HG02623 (cell line): ENCODE results near the gene RAB3IL1.

Source experiments
- ATAC-seq: cut with Tn5 transposase; IDR thresholded peaks from one replicate; pipeline ENCODE4 v1.9.1; 2021; ENCODE audit warnings: moderate library complexity; ENCODE audit not compliant: unreplicated experiment

The RAB3IL1 gene

GRCh38 chr11:61921446-61921845 is 4.1 kb upstream of the RAB3IL1 start:
- ATAC-seq, result no peak

- ATAC-seq, result no peak
Observed at GRCh38 chr11:61919705-61920631, 2.6 kb upstream of the RAB3IL1 start.

DNA sequence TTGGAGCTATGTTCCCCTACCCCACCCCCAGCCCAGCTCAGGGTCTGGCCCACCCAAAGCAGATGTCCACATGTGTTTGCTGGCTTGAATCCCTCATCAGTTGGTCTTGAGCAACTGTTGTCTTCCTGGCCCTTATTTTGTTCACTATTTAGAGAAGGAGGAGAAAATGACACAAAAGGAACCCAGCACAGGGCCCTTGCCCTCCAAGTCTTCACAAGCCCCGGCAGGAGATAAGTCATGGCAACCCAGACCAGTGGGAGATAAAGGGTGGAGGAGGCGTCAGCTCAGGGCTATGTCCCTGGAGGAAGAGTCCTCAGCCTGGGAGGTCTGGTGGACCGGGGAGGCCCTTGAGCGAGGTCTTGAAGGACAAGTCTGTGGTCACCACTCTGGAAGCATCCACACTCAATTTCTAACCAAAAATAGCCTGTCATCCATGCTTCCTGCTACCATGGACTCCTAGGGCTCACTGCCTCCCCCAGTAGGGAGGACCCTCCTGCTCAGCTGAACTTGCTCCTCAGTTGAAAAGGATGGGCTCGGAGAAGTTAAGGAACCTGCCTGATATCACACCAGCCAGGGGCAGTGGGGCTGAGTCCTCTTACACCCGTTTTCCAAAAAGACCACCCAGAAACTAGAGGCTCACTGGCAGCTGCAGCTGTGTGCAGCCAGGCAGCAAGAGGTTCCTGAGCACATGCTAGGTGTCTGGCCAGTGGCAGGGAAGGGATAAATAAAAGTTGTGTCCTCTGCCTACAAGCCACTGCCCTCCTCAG is 1.8 kb upstream of the RAB3IL1 start:
- no peak for ATAC-seq

DNA sequence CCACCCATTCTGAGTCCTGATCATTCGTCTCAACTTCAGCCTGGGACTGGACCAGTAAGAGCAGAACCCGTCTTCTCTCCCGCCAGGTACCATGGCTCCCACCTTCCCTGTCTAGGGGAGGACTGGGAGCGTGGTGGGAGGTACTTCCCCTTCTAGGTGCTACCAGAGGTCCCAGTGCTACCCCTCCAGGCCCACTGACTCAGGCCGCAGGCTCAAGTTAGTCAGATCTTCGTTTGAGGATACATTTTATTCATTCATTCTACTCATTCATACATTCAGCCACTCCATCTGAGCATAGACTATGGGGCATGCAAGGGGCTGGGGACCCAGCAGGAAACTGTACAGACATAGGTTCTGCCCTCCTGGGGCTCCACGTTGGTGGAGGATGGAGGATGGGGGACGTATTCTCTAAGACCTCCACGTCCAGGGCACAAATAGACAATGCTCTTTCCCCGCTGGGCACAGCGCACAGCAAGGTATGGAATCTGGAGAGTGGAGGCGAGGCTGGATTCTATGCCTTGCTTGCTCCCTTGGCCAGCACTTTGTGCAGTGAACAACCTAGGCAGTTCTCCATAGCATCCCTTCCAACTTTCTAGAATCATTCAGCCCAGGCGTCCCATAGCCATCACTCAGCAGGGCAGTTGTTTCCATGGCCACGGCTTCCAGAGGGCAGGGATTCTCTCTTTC is 1.0 kb upstream of the RAB3IL1 start:
- ATAC-seq, result no peak

DNA sequence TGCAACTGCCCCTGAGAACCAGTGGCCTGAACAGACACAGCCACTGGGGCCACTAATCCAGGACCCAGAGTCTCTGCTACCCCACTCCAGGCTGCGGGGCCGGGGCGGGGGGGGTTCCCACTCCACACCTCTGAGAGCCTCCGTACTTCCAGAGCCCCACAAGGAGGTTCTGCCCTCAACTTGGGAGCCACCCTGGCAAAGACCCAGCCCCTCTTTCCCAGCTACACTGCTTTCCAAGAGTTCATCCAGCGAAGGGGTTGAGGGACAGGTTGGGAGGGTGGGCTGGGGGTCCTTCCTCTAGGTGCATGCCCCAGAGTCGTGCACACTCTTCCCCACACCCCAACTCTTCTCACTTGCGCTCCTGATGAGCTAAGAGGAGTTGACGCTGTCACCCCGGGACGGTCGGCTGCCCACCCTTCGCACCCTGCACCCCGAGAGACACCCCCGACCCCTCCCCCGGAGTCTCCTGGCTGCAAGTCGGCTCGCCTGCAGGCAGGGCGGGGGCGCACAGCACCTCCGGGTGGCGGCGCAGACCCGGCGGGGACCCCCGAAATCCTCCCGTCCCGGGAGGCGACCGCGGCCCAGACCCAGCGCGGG is 531 bp downstream of the RAB3IL1 start:
- ATAC-seq, result no peak

DNA sequence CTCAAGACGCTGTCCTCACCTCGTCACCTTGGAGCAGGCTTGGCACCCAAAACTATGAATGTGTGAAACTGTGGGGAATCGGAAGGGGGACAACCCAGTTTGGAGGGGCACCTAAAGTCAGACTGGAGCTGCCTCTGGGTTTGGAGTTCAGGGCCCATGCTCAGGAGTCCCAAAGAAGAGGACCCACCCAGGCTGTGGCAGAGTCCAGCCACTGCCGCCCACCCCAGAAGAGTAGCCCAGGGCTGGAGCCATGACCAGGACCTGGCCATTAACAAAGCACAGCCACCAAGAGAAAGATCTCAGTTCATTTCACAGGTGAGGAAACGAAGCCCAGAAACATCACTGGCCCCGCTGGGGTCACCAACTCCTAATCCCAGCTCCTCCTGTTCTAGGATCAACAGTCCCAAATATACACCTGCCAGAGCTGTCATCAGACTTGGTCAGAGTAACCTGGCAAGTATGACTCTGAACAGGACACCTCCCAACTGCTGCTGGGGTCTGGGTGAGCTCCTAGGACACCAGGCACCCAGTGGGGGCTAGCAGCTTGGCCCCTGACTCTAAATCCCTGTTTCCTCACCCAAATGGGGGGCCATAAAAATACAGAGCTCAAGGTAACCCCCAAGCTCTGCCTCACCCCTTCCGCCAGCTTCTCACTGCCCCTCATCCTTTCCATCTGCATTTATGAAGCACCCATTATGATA is 2.7 kb downstream of the RAB3IL1 start:
- ATAC-seq, result no peak

GRCh38 chr11:61913699-61914395 is 3.5 kb downstream of the RAB3IL1 start:
- ATAC-seq, result no peak

GRCh38 chr11:61912991-61913698 is 4.2 kb downstream of the RAB3IL1 start:
- no peak for ATAC-seq

- ATAC-seq, result no peak
Observed at GRCh38 chr11:61912530-61912898, 4.9 kb downstream of the RAB3IL1 start.

DNA sequence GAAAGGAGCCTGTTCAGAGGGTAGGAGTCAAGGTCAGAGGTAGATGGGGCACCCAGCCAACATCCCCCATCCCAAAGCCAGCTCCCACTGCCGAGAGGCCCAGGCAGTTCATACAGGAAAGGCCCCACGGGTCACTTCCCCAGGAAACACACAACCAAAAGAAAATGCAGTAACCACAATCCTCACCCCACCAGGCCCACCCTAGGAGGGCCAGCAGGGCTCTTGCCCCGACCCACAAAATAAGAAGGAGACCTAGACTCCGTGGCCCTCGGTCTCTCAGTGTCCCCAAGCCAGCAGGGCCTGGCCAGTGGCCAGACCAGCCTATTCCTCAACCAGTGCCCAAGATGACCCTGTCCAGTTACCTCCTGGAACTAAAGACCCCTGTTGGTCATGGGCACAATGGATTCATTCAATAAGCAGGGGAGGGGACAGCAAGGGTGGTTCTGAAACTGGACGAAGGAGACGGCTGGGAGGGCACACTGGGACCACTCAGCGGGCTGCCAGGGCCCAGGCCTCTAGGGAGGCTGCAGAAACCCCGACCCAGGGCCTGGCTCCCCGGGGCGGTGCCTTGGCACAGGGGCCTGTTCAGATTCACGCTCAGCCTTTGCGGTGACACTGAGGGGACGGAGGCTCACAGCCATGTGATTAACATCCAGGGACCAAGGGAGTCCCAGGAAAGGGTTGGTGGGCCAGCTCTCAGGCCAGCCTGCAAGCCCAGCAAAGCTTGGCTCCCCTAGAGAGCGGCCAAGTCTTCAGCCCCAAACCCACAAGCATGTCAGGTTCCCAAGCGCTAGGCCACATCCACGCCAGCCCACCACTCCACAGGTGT is 5.5 kb downstream of the RAB3IL1 start:
- ATAC-seq, result no peak

DNA sequence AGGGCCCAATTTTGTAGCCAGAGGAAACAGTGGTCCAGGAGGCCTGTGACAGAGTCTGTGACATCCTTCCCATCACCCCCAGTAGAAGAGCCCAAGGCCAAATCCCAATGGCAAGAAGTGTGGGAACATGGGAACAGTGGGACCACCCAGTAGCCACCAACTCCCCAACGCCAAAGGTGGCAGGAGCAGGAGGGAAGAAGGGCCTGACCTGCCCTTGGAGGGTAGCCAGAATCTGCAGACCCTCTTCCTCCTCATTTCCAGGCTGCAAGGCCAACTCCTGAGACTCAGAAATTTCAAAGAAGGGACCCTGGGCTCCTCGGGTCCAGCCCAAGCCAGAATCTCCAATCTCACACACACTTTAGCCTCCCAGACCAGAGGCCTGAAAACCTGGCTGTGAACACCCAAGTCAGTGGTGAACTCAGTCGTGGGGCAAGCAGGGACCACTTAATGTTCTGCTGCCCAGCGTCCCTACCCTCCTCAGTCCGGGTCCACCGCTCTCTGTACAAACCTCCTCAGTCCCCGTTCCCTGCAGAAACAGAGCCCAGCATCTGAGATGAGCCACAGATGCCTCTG is 6.2 kb downstream of the RAB3IL1 start:
- ATAC-seq, result no peak

DNA sequence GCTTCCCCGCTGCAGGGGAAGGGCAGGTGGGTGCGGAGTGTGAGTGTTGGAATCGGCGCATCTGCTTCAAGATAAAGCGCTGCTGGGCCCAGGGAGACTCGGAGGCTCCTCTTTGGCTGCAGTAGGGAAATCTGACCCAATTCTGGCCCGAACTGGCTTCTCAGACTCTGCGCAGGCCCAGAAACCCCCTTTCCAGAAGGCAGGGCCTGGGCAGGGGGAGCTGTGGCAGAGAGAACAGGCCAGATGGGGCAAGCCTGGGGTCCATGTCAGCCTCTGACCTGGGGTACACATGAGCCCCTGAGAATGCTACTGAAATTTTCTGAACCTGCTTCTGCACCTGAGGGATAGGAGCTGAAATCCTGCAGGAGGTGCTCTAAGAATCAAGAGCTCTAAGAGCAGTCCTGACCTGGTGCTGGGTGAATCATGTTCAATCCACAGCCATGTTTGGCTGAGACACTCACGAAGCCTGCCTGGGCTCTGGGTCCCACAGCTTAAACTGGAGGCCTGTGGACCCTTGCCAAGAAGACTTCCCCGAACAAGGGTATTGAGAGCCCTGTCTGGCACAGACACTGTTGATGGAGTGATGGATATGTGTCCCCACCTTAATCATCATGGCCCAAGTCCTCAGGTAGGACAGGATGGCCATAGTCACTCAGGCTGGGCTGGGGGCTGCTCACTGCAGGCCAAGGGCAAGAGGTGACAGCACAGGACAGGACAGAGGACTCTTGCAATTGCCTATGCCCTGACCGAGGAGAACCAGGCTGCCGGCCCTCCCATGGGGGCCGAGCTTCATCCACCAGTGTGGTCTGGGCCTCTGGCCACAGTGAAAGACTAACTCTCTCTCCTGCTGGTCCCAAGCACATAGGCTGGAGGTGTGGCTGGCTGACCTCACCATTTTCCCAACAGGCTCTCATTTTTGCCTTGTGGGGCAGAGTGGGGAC is 6.9 kb downstream of the RAB3IL1 start:
- no peak for ATAC-seq

GRCh38 chr11:61908730-61909316 is 8.5 kb downstream of the RAB3IL1 start:
- ATAC-seq, result no peak

- no peak for ATAC-seq
Observed at GRCh38 chr11:61907871-61908729, 9.3 kb downstream of the RAB3IL1 start.

DNA sequence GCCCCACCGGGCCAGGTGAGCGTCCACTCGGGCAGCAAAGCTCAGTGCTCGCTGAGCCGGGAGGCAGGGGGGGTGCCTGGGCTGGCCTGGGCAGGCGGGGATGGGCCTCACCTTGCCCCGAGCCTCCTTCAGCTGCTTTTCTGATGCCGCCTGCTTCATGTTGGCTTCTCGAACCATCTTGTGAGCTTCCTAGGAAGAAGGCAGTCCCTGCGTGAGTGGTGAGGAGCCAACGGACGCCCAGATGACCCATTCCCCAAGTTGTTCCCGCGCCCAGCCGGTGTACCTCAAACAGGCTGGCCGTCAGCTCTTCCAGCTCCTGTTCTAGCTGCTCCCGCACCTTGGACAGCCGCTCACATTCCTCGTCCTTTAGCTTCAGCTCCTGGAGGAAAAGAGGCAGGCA is 10.1 kb downstream of the RAB3IL1 start:
- ATAC-seq, result no peak

GRCh38 chr11:61906522-61906909 is 10.8 kb downstream of the RAB3IL1 start:
- no peak for ATAC-seq
